Measurements from ENCODE around the gene TTC27.

DNA sequence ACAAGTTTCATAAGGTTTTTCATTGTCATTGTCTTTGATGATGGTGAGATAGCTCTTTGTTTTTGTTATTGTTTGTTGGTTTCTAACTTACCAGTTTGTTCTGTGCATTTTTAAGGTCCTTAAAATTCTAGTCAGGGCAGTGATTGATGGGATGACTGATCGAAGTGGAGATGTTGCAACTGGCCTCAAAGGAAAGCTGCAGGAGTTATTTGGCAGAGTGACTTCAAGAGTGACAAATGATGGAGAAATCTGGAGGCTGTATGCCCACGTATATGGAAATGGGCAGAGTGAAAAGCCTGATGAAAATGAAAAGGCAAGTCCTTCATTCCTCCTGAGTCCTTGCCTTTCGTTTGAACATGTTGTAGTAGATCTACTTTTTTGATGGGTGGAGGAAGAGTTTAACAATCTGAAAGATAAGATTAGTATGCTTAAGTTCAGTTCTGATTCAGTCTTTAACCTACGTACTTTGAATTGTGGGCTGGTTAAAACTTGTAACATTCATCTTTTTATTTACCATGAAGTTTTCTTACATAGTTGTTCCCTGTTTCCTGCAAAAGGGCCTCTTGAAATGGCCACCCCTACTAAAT is 183.2 kb downstream of the TTC27 start:
- no peak for TF ChIP-seq EZH2 (IDR thresholded peaks at IDR 0.05; ENCODE audit: insufficient read depth, poor library complexity, severe bottlenecking)
- TF ChIP-seq EZH2phosphoT487 (IDR thresholded peaks at IDR 0.05; ENCODE audit: insufficient read depth, low read depth), result no peak
